Gastroesophageal sphincter (tissue), 3 donors: Measurements from ENCODE around the gene HECTD4.

Source experiments
- POLR2A ChIP-seq, 2 donors: fragments of 450-650 bp; IDR thresholded peaks; one replicate each; pipeline ENCODE4 v1.6.1; 2017; ENCODE audit warnings: antibody characterized with exemption in 2 of 2, mild to moderate bottlenecking in 2 of 2, moderate library complexity in 1 of 2
- POLR2AphosphoS5 ChIP-seq: sonication (generic); formaldehyde crosslinking; IDR thresholded peaks from one replicate; pipeline ENCODE4 v1.6.1; 2017; ENCODE audit warnings: antibody characterized with exemption
- TF ChIP-seq, protein P1 (sequence below), 4 experiments: fragments of 200-600 bp in 2 of 4; fragments of 450-650 bp in 2 of 4; sonication (generic) in 1 of 4; IDR thresholded peaks; one replicate each; pipeline ENCODE4 v1.5.1; 2017 to 2019; ENCODE audit warnings: antibody characterized with exemption in 4 of 4, mild to moderate bottlenecking in 2 of 4, moderate library complexity in 2 of 4

DNA sequence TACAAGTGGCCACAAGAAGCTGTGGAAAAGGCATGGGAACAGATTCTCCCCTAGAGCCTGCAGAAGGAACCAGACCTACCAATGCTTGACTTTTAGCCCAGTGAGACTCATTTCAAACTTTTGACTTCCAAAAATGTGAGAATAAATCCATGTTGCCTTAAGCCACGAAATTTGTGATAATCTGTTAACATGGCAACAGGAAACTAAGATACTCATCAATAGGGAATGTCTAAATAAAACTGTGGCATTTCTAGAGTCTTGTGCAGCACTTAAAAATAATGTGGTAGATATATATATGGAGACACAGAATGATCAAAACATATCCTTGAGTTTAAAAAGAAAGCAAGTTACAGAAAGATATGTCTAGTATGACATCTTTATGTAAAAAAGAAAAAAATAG is 12.0 kb downstream of the HECTD4 start:
- TF ChIP-seq, protein P1, sequence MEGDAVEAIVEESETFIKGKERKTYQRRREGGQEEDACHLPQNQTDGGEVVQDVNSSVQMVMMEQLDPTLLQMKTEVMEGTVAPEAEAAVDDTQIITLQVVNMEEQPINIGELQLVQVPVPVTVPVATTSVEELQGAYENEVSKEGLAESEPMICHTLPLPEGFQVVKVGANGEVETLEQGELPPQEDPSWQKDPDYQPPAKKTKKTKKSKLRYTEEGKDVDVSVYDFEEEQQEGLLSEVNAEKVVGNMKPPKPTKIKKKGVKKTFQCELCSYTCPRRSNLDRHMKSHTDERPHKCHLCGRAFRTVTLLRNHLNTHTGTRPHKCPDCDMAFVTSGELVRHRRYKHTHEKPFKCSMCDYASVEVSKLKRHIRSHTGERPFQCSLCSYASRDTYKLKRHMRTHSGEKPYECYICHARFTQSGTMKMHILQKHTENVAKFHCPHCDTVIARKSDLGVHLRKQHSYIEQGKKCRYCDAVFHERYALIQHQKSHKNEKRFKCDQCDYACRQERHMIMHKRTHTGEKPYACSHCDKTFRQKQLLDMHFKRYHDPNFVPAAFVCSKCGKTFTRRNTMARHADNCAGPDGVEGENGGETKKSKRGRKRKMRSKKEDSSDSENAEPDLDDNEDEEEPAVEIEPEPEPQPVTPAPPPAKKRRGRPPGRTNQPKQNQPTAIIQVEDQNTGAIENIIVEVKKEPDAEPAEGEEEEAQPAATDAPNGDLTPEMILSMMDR (IDR thresholded peaks at IDR 0.05): no peak
- no peak for TF ChIP-seq POLR2AphosphoS5
- TF ChIP-seq POLR2A (IDR thresholded peaks at IDR 0.05): no peak
